ENCODE measurements around the gene CRY1.

GRCh38 chr12:107102294-107102693, 8.9 kb upstream of the CRY1 start:
- no peak for TF ChIP-seq RFX5 (IDR thresholded peaks at IDR 0.05; ENCODE audit: low read length)
- TF ChIP-seq, protein P1, sequence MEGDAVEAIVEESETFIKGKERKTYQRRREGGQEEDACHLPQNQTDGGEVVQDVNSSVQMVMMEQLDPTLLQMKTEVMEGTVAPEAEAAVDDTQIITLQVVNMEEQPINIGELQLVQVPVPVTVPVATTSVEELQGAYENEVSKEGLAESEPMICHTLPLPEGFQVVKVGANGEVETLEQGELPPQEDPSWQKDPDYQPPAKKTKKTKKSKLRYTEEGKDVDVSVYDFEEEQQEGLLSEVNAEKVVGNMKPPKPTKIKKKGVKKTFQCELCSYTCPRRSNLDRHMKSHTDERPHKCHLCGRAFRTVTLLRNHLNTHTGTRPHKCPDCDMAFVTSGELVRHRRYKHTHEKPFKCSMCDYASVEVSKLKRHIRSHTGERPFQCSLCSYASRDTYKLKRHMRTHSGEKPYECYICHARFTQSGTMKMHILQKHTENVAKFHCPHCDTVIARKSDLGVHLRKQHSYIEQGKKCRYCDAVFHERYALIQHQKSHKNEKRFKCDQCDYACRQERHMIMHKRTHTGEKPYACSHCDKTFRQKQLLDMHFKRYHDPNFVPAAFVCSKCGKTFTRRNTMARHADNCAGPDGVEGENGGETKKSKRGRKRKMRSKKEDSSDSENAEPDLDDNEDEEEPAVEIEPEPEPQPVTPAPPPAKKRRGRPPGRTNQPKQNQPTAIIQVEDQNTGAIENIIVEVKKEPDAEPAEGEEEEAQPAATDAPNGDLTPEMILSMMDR (IDR thresholded peaks at IDR 0.05): no peak
- no peak for TF ChIP-seq GATA2 (CRISPR knock-in tag; IDR thresholded peaks at IDR 0.05)
- TF ChIP-seq TAF1 (IDR thresholded peaks at IDR 0.05; ENCODE audit: borderline replicate concordance, low read depth, low read length): no peak
- TF ChIP-seq MXI1 (IDR thresholded peaks at IDR 0.05; ENCODE audit: low read depth, low read length): no peak
- no peak for TF ChIP-seq ZBTB33 (IDR thresholded peaks at IDR 0.05; ENCODE audit: borderline replicate concordance, low read depth)
- TF ChIP-seq RCOR1 (IDR thresholded peaks at IDR 0.05; ENCODE audit: low read length): no peak
- TF ChIP-seq USF1 (IDR thresholded peaks at IDR 0.05; ENCODE audit: borderline replicate concordance, low read depth): no peak
- TF ChIP-seq REST (IDR thresholded peaks at IDR 0.05; ENCODE audit: low read depth, low read length): no peak
- TF ChIP-seq TCF12 (IDR thresholded peaks at IDR 0.05): no peak
- TF ChIP-seq SIN3A (IDR thresholded peaks at IDR 0.05; ENCODE audit: borderline replicate concordance, low read depth, low read length): no peak
- no peak for TF ChIP-seq RAD21 (IDR thresholded peaks at IDR 0.05; ENCODE audit: low read length)
- TF ChIP-seq, protein P2, sequence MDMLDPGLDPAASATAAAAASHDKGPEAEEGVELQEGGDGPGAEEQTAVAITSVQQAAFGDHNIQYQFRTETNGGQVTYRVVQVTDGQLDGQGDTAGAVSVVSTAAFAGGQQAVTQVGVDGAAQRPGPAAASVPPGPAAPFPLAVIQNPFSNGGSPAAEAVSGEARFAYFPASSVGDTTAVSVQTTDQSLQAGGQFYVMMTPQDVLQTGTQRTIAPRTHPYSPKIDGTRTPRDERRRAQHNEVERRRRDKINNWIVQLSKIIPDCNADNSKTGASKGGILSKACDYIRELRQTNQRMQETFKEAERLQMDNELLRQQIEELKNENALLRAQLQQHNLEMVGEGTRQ (IDR thresholded peaks at IDR 0.05; ENCODE audit: borderline replicate concordance, low read depth, low read length): no peak
- TF ChIP-seq YY1 (IDR thresholded peaks at IDR 0.05; ENCODE audit: low read depth): no peak
